ENCODE measurements around the gene CMSS1.

The CMSS1 gene

GRCh38 chr3:99951701-99952100, 134.0 kb downstream of the CMSS1 start:
- in situ Hi-C loops (cut with MboI; ENCODE audit: low sequenced_read_pairs, unreplicated experiment): no loop called here
- TF ChIP-seq, protein P1, sequence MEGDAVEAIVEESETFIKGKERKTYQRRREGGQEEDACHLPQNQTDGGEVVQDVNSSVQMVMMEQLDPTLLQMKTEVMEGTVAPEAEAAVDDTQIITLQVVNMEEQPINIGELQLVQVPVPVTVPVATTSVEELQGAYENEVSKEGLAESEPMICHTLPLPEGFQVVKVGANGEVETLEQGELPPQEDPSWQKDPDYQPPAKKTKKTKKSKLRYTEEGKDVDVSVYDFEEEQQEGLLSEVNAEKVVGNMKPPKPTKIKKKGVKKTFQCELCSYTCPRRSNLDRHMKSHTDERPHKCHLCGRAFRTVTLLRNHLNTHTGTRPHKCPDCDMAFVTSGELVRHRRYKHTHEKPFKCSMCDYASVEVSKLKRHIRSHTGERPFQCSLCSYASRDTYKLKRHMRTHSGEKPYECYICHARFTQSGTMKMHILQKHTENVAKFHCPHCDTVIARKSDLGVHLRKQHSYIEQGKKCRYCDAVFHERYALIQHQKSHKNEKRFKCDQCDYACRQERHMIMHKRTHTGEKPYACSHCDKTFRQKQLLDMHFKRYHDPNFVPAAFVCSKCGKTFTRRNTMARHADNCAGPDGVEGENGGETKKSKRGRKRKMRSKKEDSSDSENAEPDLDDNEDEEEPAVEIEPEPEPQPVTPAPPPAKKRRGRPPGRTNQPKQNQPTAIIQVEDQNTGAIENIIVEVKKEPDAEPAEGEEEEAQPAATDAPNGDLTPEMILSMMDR (IDR thresholded peaks at IDR 0.05; ENCODE audit: borderline replicate concordance, control extremely low read depth, extremely low read depth, insufficient read depth, missing control alignments): no peak
- no peak for DNase-seq (ENCODE audit: low spot score)

DNA sequence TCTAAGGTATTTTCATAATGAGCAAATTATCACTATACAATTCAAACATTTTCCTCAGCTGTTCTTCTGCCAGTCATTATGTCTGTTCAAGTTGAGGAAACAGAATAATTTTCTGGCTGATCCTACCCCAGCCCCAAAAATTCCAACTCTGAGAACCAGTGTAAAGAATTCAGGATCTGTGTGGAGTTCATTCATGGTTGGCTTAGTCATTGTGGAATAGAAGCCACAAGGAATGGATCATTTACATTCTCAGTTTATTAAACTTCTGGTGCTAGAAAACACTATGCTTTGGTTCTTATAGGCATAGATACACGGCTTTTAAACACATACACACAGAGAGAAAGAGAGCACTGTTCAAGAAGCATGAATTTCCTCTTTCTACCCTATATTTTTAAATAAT, 134.6 kb downstream of the CMSS1 start:
- TF ChIP-seq, protein P1 (IDR thresholded peaks at IDR 0.05; ENCODE audit: borderline replicate concordance, control extremely low read depth, extremely low read depth, insufficient read depth, missing control alignments): no peak
- DNase-seq (ENCODE audit: low spot score): no peak
- in situ Hi-C loops (cut with MboI; ENCODE audit: low sequenced_read_pairs, unreplicated experiment): no loop called here

GRCh38 chr3:99953596-99953995, 135.9 kb downstream of the CMSS1 start:
- no peak for DNase-seq (ENCODE audit: low spot score)
- TF ChIP-seq, protein P1 (IDR thresholded peaks at IDR 0.05; ENCODE audit: borderline replicate concordance, control extremely low read depth, extremely low read depth, insufficient read depth, missing control alignments): no peak
- in situ Hi-C loops (cut with MboI; ENCODE audit: low sequenced_read_pairs, unreplicated experiment): no loop called here

DNA sequence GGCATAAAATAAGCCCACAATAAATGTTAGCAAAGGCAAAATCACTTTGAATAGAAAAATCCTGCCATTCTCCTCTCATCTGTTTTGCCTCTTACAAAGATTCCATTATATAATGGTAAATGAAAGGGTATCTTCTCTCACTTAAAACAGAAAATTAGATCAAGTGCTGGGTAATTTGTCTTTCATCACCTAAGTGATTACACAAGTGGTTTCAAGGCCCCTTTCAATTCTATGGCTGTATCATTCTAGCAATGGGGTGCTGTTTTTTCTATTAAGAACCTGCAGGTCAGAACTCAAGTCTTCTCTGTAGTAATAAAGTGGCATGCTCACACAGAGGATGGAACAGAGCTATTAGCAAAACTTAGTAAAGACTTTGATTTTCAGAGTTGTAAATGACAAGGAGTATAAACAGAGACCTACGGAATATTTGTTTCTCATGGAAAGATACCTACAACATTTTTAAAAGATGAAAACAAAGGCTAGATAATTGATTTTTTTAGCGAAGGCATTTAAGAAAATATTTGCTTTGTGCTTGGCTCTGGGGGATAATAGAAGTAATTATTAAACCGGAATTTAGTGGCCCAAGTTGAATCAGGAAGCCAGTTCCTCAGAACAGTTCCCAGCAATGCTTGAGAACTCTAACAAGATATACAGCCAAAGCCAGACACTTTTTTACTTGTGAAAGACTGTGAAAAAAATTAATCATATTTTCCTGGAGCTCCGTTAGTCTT, 137.4 kb downstream of the CMSS1 start:
- DNase-seq (ENCODE audit: low spot score): no peak
- TF ChIP-seq, protein P1 (IDR thresholded peaks at IDR 0.05; ENCODE audit: borderline replicate concordance, control extremely low read depth, extremely low read depth, insufficient read depth, missing control alignments): no peak
- in situ Hi-C loops (cut with MboI; ENCODE audit: low sequenced_read_pairs, unreplicated experiment): no loop called here

- TF ChIP-seq, protein P1 (IDR thresholded peaks at IDR 0.05; ENCODE audit: borderline replicate concordance, control extremely low read depth, extremely low read depth, insufficient read depth, missing control alignments): no peak
- no peak for DNase-seq (ENCODE audit: low spot score)
- in situ Hi-C loops (cut with MboI; ENCODE audit: low sequenced_read_pairs, unreplicated experiment): no loop called here
Observed at GRCh38 chr3:99955773-99956562, 138.3 kb downstream of the CMSS1 start.

- in situ Hi-C loops (cut with MboI; ENCODE audit: low sequenced_read_pairs, unreplicated experiment): no loop called here
- TF ChIP-seq, protein P1 (IDR thresholded peaks at IDR 0.05; ENCODE audit: borderline replicate concordance, control extremely low read depth, extremely low read depth, insufficient read depth, missing control alignments): no peak
- no peak for DNase-seq (ENCODE audit: low spot score)
Observed at GRCh38 chr3:99957151-99957796, 139.6 kb downstream of the CMSS1 start.
